ENCODE results near the gene ACTRT2. TPM values are rescaled to one million over a fixed set of nuclear protein-coding genes. Genes with fewer than 3 reads are reported as not detected.

Gene ACTRT2
- total and polyA plus RNA-seq, 2 of the 8 experiments (the other 6 are each of a cell fraction or from before 2014, with no cell fraction given): not detected

- no peak overlapping the region for H3K27ac ChIP-seq (ENCODE audit: low read depth, low read length)
- no peaks in the 10 kb centered on the region; a peak in 1 of 8 replicates for H3K36me3 ChIP-seq (ENCODE audit: control insufficient read depth in 2 of 4, insufficient read depth in 4 of 4, low read length in 3 of 4)
- H3K4me3 ChIP-seq (ENCODE audit: extremely low read depth in 1 of 4, insufficient read depth in 2 of 4, low read depth in 3 of 4, low read length in 4 of 4): no peak overlapping the region
- no peak overlapping the region for H3K14ac ChIP-seq (ENCODE audit: insufficient read length)
- H3K27me3 ChIP-seq (replicated peaks in 1 of 4; ENCODE audit: control insufficient read depth in 3 of 4, extremely low read depth in 1 of 4, insufficient read depth in 3 of 4, low read length in 3 of 4): no peaks in the 10 kb centered on the region
- no peak overlapping the region for H3K9ac ChIP-seq (replicated peaks in 1 of 4; ENCODE audit: extremely low read depth in 1 of 4, low read depth in 3 of 4, low read length in 3 of 4)
- FAIRE-seq (no peak), DNase-seq (ENCODE audit: low read depth in 1 of 2, low spot score in 2 of 2) (no peak)
- H3K79me1 ChIP-seq (ENCODE audit: low read depth, low read length): no peaks in the 10 kb centered on the region
- no peak overlapping the region for H3K18ac ChIP-seq (ENCODE audit: extremely low read depth, low read length)
- H2BK20ac ChIP-seq (ENCODE audit: low read length): no peak overlapping the region
- no peak overlapping the region for H2BK5ac ChIP-seq (ENCODE audit: low read depth, low read length)
- CTCF ChIA-PET (ENCODE audit: partially characterized antibody): interaction anchor here (0.6 kb wide), 1 partner anchor 71 kb away, joined by 3 read pairs; no protein-coding TSS in a partner anchor
- no peak overlapping the region for H4K8ac ChIP-seq (ENCODE audit: extremely low read depth, insufficient read depth, low read length)
- no peak for TF ChIP-seq ZNF274 (IDR thresholded peaks at IDR 0.05; ENCODE audit: borderline replicate concordance, extremely low read depth, low read length)
- TF ChIP-seq PHF8 (conservative IDR thresholded peaks at IDR 0.05; ENCODE audit: low read depth, low read length): no peak
- no peak for TF ChIP-seq NANOG (IDR thresholded peaks at IDR 0.05; ENCODE audit: insufficient read depth, low read depth, low read length, poor library complexity, severe bottlenecking)
- no peak for TF ChIP-seq GABPA (IDR thresholded peaks at IDR 0.05; ENCODE audit: borderline replicate concordance, insufficient read depth, low read length)
- no peak for TF ChIP-seq HDAC6 (IDR thresholded peaks at IDR 0.05; ENCODE audit: low read depth, low read length)
- TF ChIP-seq CBX8 (IDR thresholded peaks at IDR 0.05; ENCODE audit: borderline replicate concordance, low read depth, low read length): no peak
- no peak for TF ChIP-seq EZH2 (IDR thresholded peaks at IDR 0.05; ENCODE audit: low read depth, low read length, severe bottlenecking)
- TF ChIP-seq CREB1 (IDR thresholded peaks at IDR 0.05): no peak
- H3K4ac ChIP-seq (replicated peaks; ENCODE audit: insufficient read length, low read depth, low read length): no peak overlapping the region
- H3K23me2 ChIP-seq (ENCODE audit: low read depth, low read length): peaks cover 7% of the 10 kb centered on the region; the same call in 1 of the 2 replicates
- H3K56ac ChIP-seq (replicated peaks; ENCODE audit: insufficient read length, low read depth, low read length): no peak overlapping the region
- H3K4me2 ChIP-seq (ENCODE audit: insufficient read depth in 1 of 2, low read depth in 2 of 2, low read length in 2 of 2): no peak overlapping the region
- H2BK12ac ChIP-seq (ENCODE audit: low read depth, low read length): no peak overlapping the region
- peaks cover 0 to 10% (median 0%) of the 10 kb centered on the region in 4 experiments; a peak in 1 of 7 replicates for H3K4me1 ChIP-seq (replicated peaks in 1 of 4; ENCODE audit: control insufficient read depth in 3 of 4, insufficient read depth in 4 of 4, low read length in 3 of 4)
- peaks cover 0 to 4% of the 10 kb centered on the region in 2 experiments for H4K20me1 ChIP-seq (replicated peaks in 1 of 2; ENCODE audit: control insufficient read depth in 1 of 2, insufficient read depth in 2 of 2, low read length in 2 of 2)
- POLR2A ChIA-PET (ENCODE audit: partially characterized antibody): no interaction called here
- WGBS, 2 experiments (ENCODE audit: extremely low coverage in 1 of 2, insufficient coverage in 1 of 2, insufficient read length in 1 of 2, insufficient replicate concordance in 2 of 2, low coverage in 1 of 2, low lambda C conversion rate in 2 of 2, missing lambda C conversion rate in 1 of 2): 69% methylated on average over 9 of the region's 9 CpGs; no CpG with 5 or more reads in 1 of the 2 experiments
- H4K5ac ChIP-seq (ENCODE audit: insufficient read length, low read depth, low read length): no peak overlapping the region
- no peak overlapping the region for H3K23ac ChIP-seq (ENCODE audit: insufficient read length)
- H2BK120ac ChIP-seq (replicated peaks; ENCODE audit: low read depth, low read length): no peak overlapping the region
- H4K91ac ChIP-seq (replicated peaks; ENCODE audit: insufficient read length, low read length): no peak overlapping the region
- no peaks in the 10 kb centered on the region for H3K79me2 ChIP-seq (ENCODE audit: control insufficient read depth in 1 of 2, insufficient read depth in 2 of 2, low read length in 2 of 2)
- H3K9me3 ChIP-seq (ENCODE audit: insufficient read depth in 2 of 2, low read depth in 1 of 2, low read length in 1 of 2): peaks cover 79 to 97% of the 10 kb centered on the region in 2 experiments
- no peak overlapping the region for H2AK5ac ChIP-seq (ENCODE audit: low read depth, low read length)
- no peak overlapping the region for H2AFZ ChIP-seq (ENCODE audit: low read length)
- H2BK15ac ChIP-seq (ENCODE audit: low read length): no peak overlapping the region
Observed at GRCh38 chr1:3024019-3024418, 2.8 kb downstream of the ACTRT2 start.

Measured in H1 (cell line).